Measurements from ENCODE around the gene SLC5A5.

- TF ChIP-seq, protein P1, sequence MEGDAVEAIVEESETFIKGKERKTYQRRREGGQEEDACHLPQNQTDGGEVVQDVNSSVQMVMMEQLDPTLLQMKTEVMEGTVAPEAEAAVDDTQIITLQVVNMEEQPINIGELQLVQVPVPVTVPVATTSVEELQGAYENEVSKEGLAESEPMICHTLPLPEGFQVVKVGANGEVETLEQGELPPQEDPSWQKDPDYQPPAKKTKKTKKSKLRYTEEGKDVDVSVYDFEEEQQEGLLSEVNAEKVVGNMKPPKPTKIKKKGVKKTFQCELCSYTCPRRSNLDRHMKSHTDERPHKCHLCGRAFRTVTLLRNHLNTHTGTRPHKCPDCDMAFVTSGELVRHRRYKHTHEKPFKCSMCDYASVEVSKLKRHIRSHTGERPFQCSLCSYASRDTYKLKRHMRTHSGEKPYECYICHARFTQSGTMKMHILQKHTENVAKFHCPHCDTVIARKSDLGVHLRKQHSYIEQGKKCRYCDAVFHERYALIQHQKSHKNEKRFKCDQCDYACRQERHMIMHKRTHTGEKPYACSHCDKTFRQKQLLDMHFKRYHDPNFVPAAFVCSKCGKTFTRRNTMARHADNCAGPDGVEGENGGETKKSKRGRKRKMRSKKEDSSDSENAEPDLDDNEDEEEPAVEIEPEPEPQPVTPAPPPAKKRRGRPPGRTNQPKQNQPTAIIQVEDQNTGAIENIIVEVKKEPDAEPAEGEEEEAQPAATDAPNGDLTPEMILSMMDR (IDR thresholded peaks at IDR 0.05), result no peak
- no peak for TF ChIP-seq POLR2A (IDR thresholded peaks at IDR 0.05)
- no peak for TF ChIP-seq POLR2AphosphoS5 (IDR thresholded peaks at IDR 0.05)
Observed at GRCh38 chr19:17931532-17932191, 59.9 kb downstream of the SLC5A5 start.
